ENCODE data around the gene TTLL7. TPM values are rescaled to one million over a fixed set of nuclear protein-coding genes. Genes with fewer than 3 reads are reported as not detected.
A peak's percentile ranks its signal among the peaks of the same experiment; 100 is the strongest.

Gene TTLL7
- total and polyA plus RNA-seq, 9 of the 15 experiments (the other 6 are each of a cell fraction or from before 2014, with no cell fraction given): 0.63 to 2.6 (median 1.7) TPM

- CTCF ChIA-PET (ENCODE audit: low intra/inter-chr PET ratio): no interaction called here
- TF ChIP-seq MAZ (CRISPR knock-in tag; conservative IDR thresholded peaks at IDR 0.05 in 1 of 2, IDR thresholded peaks at IDR 0.05 in 1 of 2) (no peak), ARID3A (IDR thresholded peaks at IDR 0.05; ENCODE audit: borderline replicate concordance, low read depth, low read length) (0 out of 2 replicates have a peak, but pooled peaks have one; percentile 54), TCF3 (CRISPR knock-in tag; IDR thresholded peaks at IDR 0.05) (peak; percentile 46; the same call in 1 of the 2 replicates), CREB3L1 (IDR thresholded peaks at IDR 0.05; ENCODE audit: borderline replicate concordance, low read depth) (peak; percentile 75; the same call in 1 of the 2 replicates), E2F3 (CRISPR knock-in tag; IDR thresholded peaks at IDR 0.05) (no peak)
- TF ChIP-seq, protein P1, sequence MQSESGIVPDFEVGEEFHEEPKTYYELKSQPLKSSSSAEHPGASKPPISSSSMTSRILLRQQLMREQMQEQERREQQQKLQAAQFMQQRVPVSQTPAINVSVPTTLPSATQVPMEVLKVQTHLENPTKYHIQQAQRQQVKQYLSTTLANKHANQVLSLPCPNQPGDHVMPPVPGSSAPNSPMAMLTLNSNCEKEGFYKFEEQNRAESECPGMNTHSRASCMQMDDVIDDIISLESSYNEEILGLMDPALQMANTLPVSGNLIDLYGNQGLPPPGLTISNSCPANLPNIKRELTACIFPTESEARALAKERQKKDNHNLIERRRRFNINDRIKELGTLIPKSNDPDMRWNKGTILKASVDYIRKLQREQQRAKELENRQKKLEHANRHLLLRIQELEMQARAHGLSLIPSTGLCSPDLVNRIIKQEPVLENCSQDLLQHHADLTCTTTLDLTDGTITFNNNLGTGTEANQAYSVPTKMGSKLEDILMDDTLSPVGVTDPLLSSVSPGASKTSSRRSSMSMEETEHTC (IDR thresholded peaks at IDR 0.05): no peak
- TF ChIP-seq, protein P2, sequence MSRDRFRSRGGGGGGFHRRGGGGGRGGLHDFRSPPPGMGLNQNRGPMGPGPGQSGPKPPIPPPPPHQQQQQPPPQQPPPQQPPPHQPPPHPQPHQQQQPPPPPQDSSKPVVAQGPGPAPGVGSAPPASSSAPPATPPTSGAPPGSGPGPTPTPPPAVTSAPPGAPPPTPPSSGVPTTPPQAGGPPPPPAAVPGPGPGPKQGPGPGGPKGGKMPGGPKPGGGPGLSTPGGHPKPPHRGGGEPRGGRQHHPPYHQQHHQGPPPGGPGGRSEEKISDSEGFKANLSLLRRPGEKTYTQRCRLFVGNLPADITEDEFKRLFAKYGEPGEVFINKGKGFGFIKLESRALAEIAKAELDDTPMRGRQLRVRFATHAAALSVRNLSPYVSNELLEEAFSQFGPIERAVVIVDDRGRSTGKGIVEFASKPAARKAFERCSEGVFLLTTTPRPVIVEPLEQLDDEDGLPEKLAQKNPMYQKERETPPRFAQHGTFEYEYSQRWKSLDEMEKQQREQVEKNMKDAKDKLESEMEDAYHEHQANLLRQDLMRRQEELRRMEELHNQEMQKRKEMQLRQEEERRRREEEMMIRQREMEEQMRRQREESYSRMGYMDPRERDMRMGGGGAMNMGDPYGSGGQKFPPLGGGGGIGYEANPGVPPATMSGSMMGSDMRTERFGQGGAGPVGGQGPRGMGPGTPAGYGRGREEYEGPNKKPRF (IDR thresholded peaks at IDR 0.05; ENCODE audit: low read depth, low read length): no peak
Observed at GRCh38 chr1:83901547-83902155, 97.3 kb downstream of the TTLL7 start.

More at GRCh38 chr1:83901547-83902155, 97.3 kb downstream of the TTLL7 start:
- Histone ChIP-seq H3K27ac (ENCODE audit: extremely low read depth, low read depth, low read length) (no peak overlapping the region; the same call in 2 of the 3 replicates), H3K4me1 (replicated peaks in 1 of 2; ENCODE audit: control insufficient read depth in 2 of 2, insufficient read depth in 2 of 2, low read length in 2 of 2) (peaks cover 0 to 7% of the 10 kb centered on the region in 2 experiments; a peak in 3 of 5 replicates), H3K27me3 (ENCODE audit: control insufficient read depth in 2 of 2, insufficient read depth in 2 of 2, low read length in 2 of 2) (no peaks in the 10 kb centered on the region), H2AFZ (ENCODE audit: low read depth, low read length) (peak overlapping the region; percentile 29; the same call in 1 of the 2 replicates), H3K4me2 (ENCODE audit: insufficient read depth, low read length) (no peak overlapping the region; the same call in 1 of the 2 replicates), H3K4me3 (no peak overlapping the region), H4K20me1 (replicated peaks; ENCODE audit: control insufficient read depth, insufficient read depth, low read length) (no peaks in the 10 kb centered on the region), H3K9ac (ENCODE audit: insufficient read depth in 1 of 2, low read depth in 2 of 2, low read length in 2 of 2) (no peak overlapping the region), H3K79me2 (ENCODE audit: control insufficient read depth, insufficient read depth, low read length) (no peaks in the 10 kb centered on the region), H3K9me1 (ENCODE audit: control insufficient read depth, insufficient read depth, low read length) (no peaks in the 10 kb centered on the region), H3K9me3 (replicated peaks; ENCODE audit: control insufficient read depth, insufficient read depth, low read depth, low read length) (no peaks in the 10 kb centered on the region), H3K36me3 (ENCODE audit: control insufficient read depth, insufficient read depth, low read length) (no peaks in the 10 kb centered on the region)
- in situ Hi-C loops (cut with MboI): loop anchor here (25.0 kb wide), 2 partner anchors 711 to 1036 kb away; no protein-coding TSS in a partner anchor
- 0% methylated on average over 4 of the region's 4 CpGs for WGBS (ENCODE audit: insufficient coverage, low coverage, missing lambda C conversion rate)
- peak in 2 of 4 experiments; percentile 20 to 27 for DNase-seq (ENCODE audit: extremely low read depth in 1 of 4, low spot score in 3 of 4)
- POLR2A ChIA-PET: no interaction called here
- ATAC-seq: peak; percentile 75
- FAIRE-seq: no peak
- no TSS peak for BruUV-seq (replicated peaks)
- intact Hi-C loops (cut with micrococcal nuclease): loop anchor here (10.0 kb wide), 2 partner anchors 853 to 1033 kb away; no protein-coding TSS in a partner anchor
